HCT116 (cell line): ENCODE results near the gene DCTN5. TPM values are rescaled to one million over a fixed set of nuclear protein-coding genes. Genes with fewer than 3 reads are reported as not detected.

Experiments used
- ATAC-seq: fragments of 200-7000 bp; cut with Tn5 transposase; 2 replicates; pipeline ENCODE4 v1.9.1; 2020; ENCODE audit warnings: mild to moderate bottlenecking, moderate library complexity
- BruUV-seq: library from RNA; stranded (reverse); fragments of 400-500 nt; replicated peaks from 2 replicates; lab custom pipeline; 2021; lab: Mats Ljungman, UMichigan
- CTCF ChIA-PET: fragments of 300-600 bp; sonication (Branson Sonifier 250); formaldehyde crosslinking; loops from one replicate; lab custom pipeline; 2021; ENCODE audit warnings: antibody characterized with exemption; lab: Charles Lee
- POLR2A ChIA-PET: fragments of 300-600, 350-600 bp; sonication (Branson Sonifier 250); formaldehyde crosslinking; loops from one replicate; lab custom pipeline; 2021; ENCODE audit warnings: antibody characterized with exemption; lab: Charles Lee
- RAD21 ChIA-PET, 2 experiments: fragments of 300-600 bp; sonication (Branson Sonifier 250); formaldehyde crosslinking; loops; one replicate each; lab custom pipeline; 2023; ENCODE audit warnings: low total read pairs in 2 of 2; ENCODE audit not compliant: uncharacterized antibody in 2 of 2, unreplicated experiment in 2 of 2, low non-redundant PET in 1 of 2; lab: Charles Lee
- DNase-seq: peaks from one replicate; pipeline ENCODE4 v3.0.0-alpha.2; 2010; ENCODE audit warnings: low read depth, low spot score
- H2AFZ ChIP-seq: fragments of 200-600 bp; shearing (Covaris generic), sonication (generic); 2 replicates; pipeline ENCODE4 v1.6.1; 2017; ENCODE audit warnings: low read depth, mixed run types, mixed read lengths, antibody characterized with exemption, low read length; ENCODE audit not compliant: poor library complexity, severe bottlenecking
- H3K27ac ChIP-seq: 2 replicates; pipeline ENCODE4 v1.5.1; 2012; ENCODE audit warnings: low read depth, low read length
- H3K27me3 ChIP-seq: fragments of 200-600 bp; sonication (generic); 2 replicates; pipeline ENCODE4 v1.6.1; 2016; ENCODE audit warnings: mixed run types, low read length, mixed read lengths; ENCODE audit not compliant: insufficient read depth
- H3K36me3 ChIP-seq, 2 experiments: fragments of 200-500 bp in 1 of 2; fragments of 200-600 bp in 1 of 2; sonication (Bioruptor generic) in 1 of 2; sonication (generic) in 1 of 2; 2 replicates each; pipeline versions ENCODE4 v1.5.1 to v1.6.1; 2014 to 2016; ENCODE audit warnings: low read length in 2 of 2, inconsistent platforms in 1 of 2, mixed read lengths in 1 of 2, mixed run types in 1 of 2; ENCODE audit not compliant: insufficient read depth in 2 of 2, control insufficient read depth in 1 of 2
- H3K4me1 ChIP-seq, 2 experiments: fragments of 200-600 bp in 1 of 2; sonication (generic) in 1 of 2; 2 replicates each; pipeline versions ENCODE4 v1.5.1 to v1.6.1; 2012 to 2017; ENCODE audit warnings: low read length in 2 of 2, inconsistent platforms in 1 of 2, mild to moderate bottlenecking in 1 of 2, mixed read lengths in 1 of 2, mixed run types in 1 of 2, moderate library complexity in 1 of 2; ENCODE audit not compliant: insufficient read depth in 2 of 2, control insufficient read depth in 1 of 2
- H3K4me2 ChIP-seq: fragments of 200-600 bp; sonication (generic); 2 replicates; pipeline ENCODE4 v1.6.1; 2017; ENCODE audit warnings: mixed run types, low read length, mixed read lengths
- H3K4me3 ChIP-seq, 2 experiments: fragments of 200-600 bp in 1 of 2; sonication (generic) in 1 of 2; replicated peaks in 1 of 2; 2 replicates each; pipeline ENCODE4 v1.5.1; 2011 to 2016; ENCODE audit warnings: low read length in 2 of 2, control low read depth in 1 of 2, low read depth in 1 of 2, mild to moderate bottlenecking in 1 of 2, mixed read lengths in 1 of 2, mixed run types in 1 of 2
- H3K79me2 ChIP-seq: fragments of 200-600 bp; sonication (generic); 2 replicates; pipeline ENCODE4 v1.6.1; 2017; ENCODE audit warnings: mild to moderate bottlenecking, mixed run types, low read length, moderate library complexity, mixed read lengths; ENCODE audit not compliant: insufficient read depth
- H3K9ac ChIP-seq: fragments of 200-600 bp; sonication (generic); 2 replicates; pipeline ENCODE4 v1.6.1; 2016; ENCODE audit warnings: low read length, mixed read lengths
- H3K9me2 ChIP-seq: fragments of 200-600 bp; sonication (generic), shearing (Covaris generic); 2 replicates; pipeline ENCODE4 v1.6.1; 2017; ENCODE audit warnings: mixed run types, mild to moderate bottlenecking, moderate library complexity; ENCODE audit not compliant: insufficient read depth
- H3K9me3 ChIP-seq, 2 experiments: fragments of 200-500 bp in 1 of 2; fragments of 200-600 bp in 1 of 2; sonication (Bioruptor generic) in 1 of 2; sonication (generic) in 1 of 2; 2 replicates each; pipeline ENCODE4 v1.6.1; 2014 to 2017; ENCODE audit warnings: low read length in 2 of 2, mixed read lengths in 2 of 2, inconsistent platforms in 1 of 2, low read depth in 1 of 2, mild to moderate bottlenecking in 1 of 2, mixed run types in 1 of 2, moderate library complexity in 1 of 2; ENCODE audit not compliant: control insufficient read depth in 1 of 2, insufficient read depth in 1 of 2
- H4K20me1 ChIP-seq: fragments of 200-600 bp; sonication (generic), shearing (Covaris generic); 2 replicates; pipeline ENCODE4 v1.6.1; 2017; ENCODE audit warnings: mixed run types, mild to moderate bottlenecking, moderate library complexity; ENCODE audit not compliant: insufficient read depth
- ATF3 ChIP-seq: IDR thresholded peaks from 2 replicates; pipeline ENCODE4 v1.6.1; 2012
- CBX3 ChIP-seq: IDR thresholded peaks from 2 replicates; pipeline ENCODE4 v1.6.1; 2012; ENCODE audit warnings: low read depth
- CEBPB ChIP-seq: IDR thresholded peaks from 2 replicates; pipeline ENCODE4 v1.6.1; 2012; ENCODE audit warnings: low read depth
- EGR1 ChIP-seq: IDR thresholded peaks from 2 replicates; pipeline ENCODE4 v1.6.1; 2012; ENCODE audit warnings: low read depth
- ELF1 ChIP-seq: IDR thresholded peaks from 2 replicates; pipeline ENCODE4 v1.6.1; 2012; ENCODE audit warnings: low read depth, borderline replicate concordance
- EZH2 ChIP-seq: fragments of 200-600 bp; sonication (generic); IDR thresholded peaks from 2 replicates; pipeline ENCODE4 v1.6.1; 2017; ENCODE audit warnings: antibody characterized with exemption, mixed run types
- POLR2A ChIP-seq: IDR thresholded peaks from 2 replicates; pipeline ENCODE4 v1.7.0; 2011; ENCODE audit warnings: borderline replicate concordance; ENCODE audit not compliant: insufficient read depth, insufficient read length; ENCODE audit errors: extremely low read depth
- POLR2AphosphoS5 ChIP-seq: IDR thresholded peaks from 2 replicates; pipeline ENCODE4 v1.6.1; 2011; ENCODE audit warnings: mild to moderate bottlenecking, low read depth, low read length, moderate library complexity
- RAD21 ChIP-seq: IDR thresholded peaks from 2 replicates; pipeline ENCODE4 v1.6.1; 2012; ENCODE audit warnings: low read depth, mild to moderate bottlenecking
- SP1 ChIP-seq: IDR thresholded peaks from 2 replicates; pipeline ENCODE4 v1.6.1; 2012; ENCODE audit warnings: low read depth
- SRF ChIP-seq: IDR thresholded peaks from 2 replicates; pipeline ENCODE4 v1.6.1; 2012; ENCODE audit warnings: low read depth
- YY1 ChIP-seq: IDR thresholded peaks from 2 replicates; pipeline ENCODE4 v1.6.1; 2011; ENCODE audit warnings: low read length, low read depth, moderate library complexity, mild to moderate bottlenecking; ENCODE audit not compliant: insufficient replicate concordance; ENCODE audit errors: extremely low read depth
- ZBTB33 ChIP-seq: IDR thresholded peaks from 2 replicates; pipeline ENCODE4 v1.6.1; 2011; ENCODE audit warnings: mild to moderate bottlenecking, low read length, moderate library complexity; ENCODE audit not compliant: insufficient replicate concordance; ENCODE audit errors: extremely low read depth
- ZFX ChIP-seq: fragments of 450-650 bp; IDR thresholded peaks from 2 replicates; pipeline ENCODE4 v1.6.1; 2017
- ZNF274 ChIP-seq: fragments of 200-500 bp; sonication (Bioruptor generic); IDR thresholded peaks from 2 replicates; pipeline ENCODE4 v1.6.1; 2014; ENCODE audit warnings: mild to moderate bottlenecking, low read depth, low read length, inconsistent platforms
- intact Hi-C: fragments of 100-400 bp; cut with micrococcal nuclease; formaldehyde crosslinking; loops from 2 replicates; pipeline ENCODE4 v1.10.0; 2022
- total RNA-seq: library from RNA; stranded (reverse); gene quantifications from one replicate; pipeline ENCODE4 v1.2.1, GENCODE V29; 2021; ENCODE audit not compliant: unreplicated experiment
- TF ChIP-seq, protein P1 (sequence below): IDR thresholded peaks from 2 replicates; pipeline ENCODE4 v1.6.1; 2012

The DCTN5 gene
- total RNA-seq, 1 experiment from 2014 or later, result 42.9 TPM

- ATAC-seq (no peak), DNase-seq (no peak)
- ChIA-PET RAD21 (no interaction called here), CTCF (no interaction called here), POLR2A (interaction anchor here (0.7 kb wide), 1 partner anchor 216 kb away, joined by 3 read pairs; no protein-coding TSS in a partner anchor)
- no peaks in the 10 kb centered on the region for H3K9me2 ChIP-seq
- H3K36me3 ChIP-seq, result peaks cover under 1 to 7% of the 10 kb centered on the region in 2 experiments; a peak in 3 of 4 replicates
- no peak overlapping the region for H3K4me3 ChIP-seq
- no peak overlapping the region for H3K4me2 ChIP-seq
- no peaks in the 10 kb centered on the region for H4K20me1 ChIP-seq
- no peaks in the 10 kb centered on the region for H3K27me3 ChIP-seq
- intact Hi-C loops, result no loop called here
- BruUV-seq, result no TSS peak
- peaks cover 11 to 34% of the 10 kb centered on the region in 2 experiments for H3K4me1 ChIP-seq
- H3K9me3 ChIP-seq, result no peaks in the 10 kb centered on the region
- H2AFZ ChIP-seq, result no peak overlapping the region
- no peak overlapping the region for H3K9ac ChIP-seq
- H3K79me2 ChIP-seq, result no peaks in the 10 kb centered on the region
- TF ChIP-seq, protein P1, sequence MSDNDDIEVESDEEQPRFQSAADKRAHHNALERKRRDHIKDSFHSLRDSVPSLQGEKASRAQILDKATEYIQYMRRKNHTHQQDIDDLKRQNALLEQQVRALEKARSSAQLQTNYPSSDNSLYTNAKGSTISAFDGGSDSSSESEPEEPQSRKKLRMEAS, result no peak
- TF ChIP-seq CBX3, result no peak
- no peak for TF ChIP-seq RAD21
- TF ChIP-seq EGR1, result no peak
- no peak for TF ChIP-seq SRF
- TF ChIP-seq CEBPB, result no peak
- no peak for TF ChIP-seq ZNF274
- TF ChIP-seq ZFX, result no peak
- no peak overlapping the region for H3K27ac ChIP-seq
Observed at GRCh38 chr16:23695756-23696155, 54.5 kb downstream of the DCTN5 start.

DNA sequence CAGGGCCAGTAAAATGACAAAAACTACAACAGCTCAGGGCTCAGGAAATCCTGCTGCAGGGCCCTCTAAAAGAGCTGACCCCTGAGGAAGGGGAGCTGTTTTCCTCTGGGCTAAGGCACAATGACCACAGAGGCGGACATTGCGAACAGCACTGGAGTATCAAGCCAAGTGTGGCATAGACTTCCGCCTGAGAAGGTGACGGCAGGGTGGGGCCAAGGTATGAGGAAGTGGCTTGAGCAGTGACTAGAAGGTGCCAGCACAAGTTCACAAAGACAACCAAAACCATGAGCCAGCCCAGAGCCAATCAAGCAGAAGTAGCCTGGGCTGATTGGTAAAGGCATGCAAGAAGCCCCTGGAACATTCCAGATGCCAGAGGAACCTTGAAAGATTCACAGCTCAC is 57.8 kb downstream of the DCTN5 start:
- peak; percentile 59 for DNase-seq
- intact Hi-C loops, result no loop called here

More for the DNA sequence above, 57.8 kb downstream of the DCTN5 start:
- no peaks in the 10 kb centered on the region for H3K9me2 ChIP-seq
- H3K9ac ChIP-seq, result peak overlapping the region; percentile 34
- peak; percentile 83 for ATAC-seq
- ChIA-PET RAD21 (no interaction called here), POLR2A (no interaction called here)
- H3K27ac ChIP-seq, result no peak overlapping the region
- H3K79me2 ChIP-seq, result no peaks in the 10 kb centered on the region
- TF ChIP-seq CBX3 (peak; percentile 83; the same call in 1 of the 2 replicates), ZFX (no peak), EZH2 (no peak), ELF1 (peak; percentile 80; the same call in 1 of the 2 replicates), YY1 (peak; percentile 3), POLR2AphosphoS5 (0 out of 2 replicates have a peak, but pooled peaks have one; percentile 44), POLR2A (no peak), ATF3 (no peak), ZBTB33 (no peak), CEBPB (no peak), SRF (peak; percentile 83), SP1 (peak; percentile 47; the same call in 1 of the 2 replicates)
- TF ChIP-seq, protein P1, result peak; percentile 69; the same call in 1 of the 2 replicates
- TF ChIP-seq, all 23 proteins: peak for 7
- no TSS peak for BruUV-seq
- peak overlapping the region in 1 of 2 experiments; percentile 12; a peak in 1 of 4 replicates for H3K4me3 ChIP-seq
- no peaks in the 10 kb centered on the region for H3K27me3 ChIP-seq
- CTCF ChIA-PET, result no interaction called here
- no peak overlapping the region for H2AFZ ChIP-seq
- peaks cover 12 to 30% of the 10 kb centered on the region in 2 experiments for H3K4me1 ChIP-seq
- H4K20me1 ChIP-seq, result no peaks in the 10 kb centered on the region
- no peaks in the 10 kb centered on the region for H3K36me3 ChIP-seq
- H3K9me3 ChIP-seq, result peaks cover 3 to 9% of the 10 kb centered on the region in 2 experiments; a peak in 2 of 4 replicates
- peak overlapping the region; percentile 63 for H3K4me2 ChIP-seq
